Inferior parietal cortex (tissue), 1 donor: ENCODE measurements around the gene CD200R1.
"Not testable (repeated sequence)": the region's sequence is repeated elsewhere in the genome, so short reads cannot be mapped to it uniquely, and the experiment has no call there.

Experiments used
- DNase-seq: peaks from one replicate; pipeline ENCODE4 v3.0.0-alpha.2; 2016; ENCODE audit errors: extremely low spot score

The CD200R1 gene

DNA sequence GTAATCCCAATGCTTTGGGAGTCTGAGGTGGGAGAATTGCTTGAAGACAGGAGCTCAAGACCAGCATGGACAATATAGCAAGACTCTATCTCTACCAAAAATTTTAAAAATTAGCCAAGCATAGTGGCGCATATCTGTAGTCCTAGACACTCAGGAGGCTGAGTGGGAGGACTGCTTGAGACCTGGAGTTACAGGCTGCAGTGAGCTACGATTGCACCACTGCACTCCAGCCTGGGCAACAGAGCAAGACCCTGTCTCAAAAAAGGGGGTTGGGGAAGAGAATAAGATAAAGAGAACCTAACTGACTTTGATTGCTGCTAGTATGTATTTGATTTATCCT, 755 bp downstream of the CD200R1 start:
- DNase-seq: no peak

DNA sequence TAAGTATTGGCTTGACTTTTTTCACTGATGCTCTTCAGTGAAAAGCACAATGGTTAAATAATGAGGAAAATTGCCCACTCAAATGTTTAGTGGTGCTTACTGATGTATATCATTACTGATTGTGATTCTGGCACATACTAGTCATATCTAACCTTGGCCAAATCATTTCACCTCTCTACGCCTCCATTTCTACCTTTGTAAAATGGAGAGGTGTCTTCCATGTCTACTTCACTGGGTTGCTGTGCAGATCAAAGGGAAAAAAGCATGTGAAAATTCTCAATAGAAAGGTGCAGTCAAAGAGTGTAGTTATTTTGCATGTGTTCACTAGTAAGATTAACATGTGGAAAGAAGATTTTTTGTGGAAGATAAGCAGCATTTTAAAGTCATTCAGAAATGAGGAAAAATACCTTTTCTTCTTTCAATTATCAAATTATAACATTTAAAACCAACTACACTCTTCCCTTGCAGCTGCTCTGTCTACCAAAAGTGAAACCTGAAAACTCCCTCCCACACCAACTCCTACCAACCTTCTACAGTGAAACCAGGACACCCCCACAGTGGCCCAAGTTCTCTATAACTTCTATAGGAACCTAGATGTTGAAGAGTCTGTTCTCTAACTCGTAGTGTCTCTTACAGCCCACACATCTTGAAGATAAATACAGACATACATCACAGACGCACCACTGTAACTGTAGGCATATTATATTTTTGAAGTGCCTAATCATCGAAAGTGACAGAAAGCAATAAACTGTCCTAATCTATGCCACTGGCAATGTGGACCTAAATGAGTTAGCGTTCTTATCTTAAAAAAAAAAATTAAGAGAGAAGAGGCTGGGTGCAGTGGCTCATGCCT, 1.4 kb downstream of the CD200R1 start:
- DNase-seq: no peak

- DNase-seq: no peak
These were observed 2.7 kb downstream of the CD200R1 start for GRCh38 chr3:112972158-112972557.

GRCh38 chr3:112967828-112968227, 7.1 kb downstream of the CD200R1 start:
- no peak for DNase-seq

GRCh38 chr3:112967425-112967824, 7.5 kb downstream of the CD200R1 start:
- DNase-seq: no peak

DNA sequence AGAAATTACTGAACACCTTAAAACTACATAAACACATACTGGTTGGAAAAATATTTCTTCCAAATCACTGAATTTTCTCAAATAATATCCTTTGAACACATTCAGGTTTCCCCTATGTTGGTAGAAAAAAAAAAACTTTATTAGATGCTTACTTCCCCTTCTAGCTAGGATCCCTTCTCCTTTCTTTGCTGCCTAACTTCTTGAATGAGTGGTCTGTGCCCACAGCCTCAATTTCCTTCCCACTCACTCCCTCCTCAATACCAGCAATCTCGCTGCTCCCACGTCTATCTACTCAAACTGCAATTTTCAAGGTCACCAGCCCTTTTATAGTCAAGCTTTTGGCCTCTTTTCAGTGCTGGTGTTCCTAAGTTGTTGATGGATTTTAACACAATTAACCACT, 8.3 kb downstream of the CD200R1 start:
- no peak for DNase-seq

DNA sequence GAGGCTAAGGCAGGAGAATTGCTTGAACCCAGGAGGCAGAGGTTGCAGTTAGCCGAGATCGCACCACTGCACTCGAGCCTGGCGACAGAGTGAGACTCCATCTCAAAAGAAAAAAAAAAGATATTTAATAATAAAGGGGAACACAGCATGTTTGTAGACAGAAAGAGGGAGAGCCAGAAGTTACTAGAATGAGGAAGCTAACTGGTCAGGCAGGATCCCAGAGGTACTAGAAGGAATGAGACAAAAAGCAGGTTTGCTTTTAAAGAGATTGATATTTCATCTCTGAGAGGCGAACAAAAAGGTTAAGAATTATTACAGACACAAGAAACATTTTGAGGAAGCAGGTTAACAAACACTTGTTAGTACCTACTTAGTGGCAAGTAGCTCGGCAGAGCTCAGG, 9.2 kb downstream of the CD200R1 start:
- no peak for DNase-seq

DNA sequence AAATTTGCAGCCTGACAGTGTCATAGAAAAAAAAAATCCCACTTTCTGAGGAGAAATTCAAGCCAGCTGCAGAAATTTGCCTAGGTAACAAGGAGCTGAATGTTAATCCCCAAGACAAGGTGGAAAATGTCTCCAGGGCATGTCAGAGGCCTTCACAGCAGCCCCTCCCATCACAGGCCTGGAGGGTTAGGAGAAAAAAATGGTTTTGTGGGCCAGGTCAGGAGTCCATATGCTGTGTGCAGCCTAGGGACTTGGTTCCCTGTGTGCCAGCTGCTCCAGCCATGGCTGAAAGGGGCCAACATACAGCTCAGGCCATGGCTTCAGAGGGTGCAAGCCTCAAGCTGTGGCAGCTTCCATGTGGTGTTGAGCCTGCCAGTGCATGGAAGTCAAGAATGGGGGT, 11.2 kb downstream of the CD200R1 start:
- DNase-seq: no peak

DNA sequence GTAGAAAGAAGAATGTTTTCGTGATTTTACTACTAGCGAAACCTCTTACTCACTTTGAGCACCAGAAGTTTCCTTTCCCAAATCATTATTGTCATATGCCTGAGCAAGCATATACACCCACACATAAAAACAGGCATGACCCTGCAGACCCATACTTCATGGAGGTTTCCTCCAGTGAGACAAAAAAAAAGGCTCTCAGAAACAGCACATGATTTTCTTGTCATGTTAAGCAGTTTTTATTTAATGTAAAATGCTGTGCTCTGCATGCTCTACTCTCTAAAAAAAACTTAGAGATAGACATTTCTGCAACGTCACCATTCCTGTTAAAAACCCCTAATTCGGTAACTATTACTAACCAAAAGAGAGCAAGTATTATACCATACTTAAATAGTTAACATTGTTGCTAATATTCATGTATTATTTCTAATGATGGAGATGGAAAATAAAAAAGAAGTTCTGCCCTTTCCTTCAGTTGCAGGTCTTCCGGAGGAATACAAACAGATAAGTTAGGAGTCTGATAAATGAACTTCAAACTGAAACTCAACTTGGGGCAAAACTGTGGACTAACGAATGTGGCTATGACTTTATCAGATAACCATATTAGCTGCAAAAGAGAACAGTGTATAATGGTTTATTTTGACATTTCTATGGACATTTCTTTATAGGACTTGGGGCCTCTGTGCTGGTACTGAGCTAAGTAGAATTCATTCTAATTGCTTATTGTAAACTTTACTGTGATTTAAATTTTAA, 15.9 kb downstream of the CD200R1 start:
- no peak for DNase-seq

GRCh38 chr3:112956351-112956750, 18.6 kb downstream of the CD200R1 start:
- DNase-seq: no peak

DNA sequence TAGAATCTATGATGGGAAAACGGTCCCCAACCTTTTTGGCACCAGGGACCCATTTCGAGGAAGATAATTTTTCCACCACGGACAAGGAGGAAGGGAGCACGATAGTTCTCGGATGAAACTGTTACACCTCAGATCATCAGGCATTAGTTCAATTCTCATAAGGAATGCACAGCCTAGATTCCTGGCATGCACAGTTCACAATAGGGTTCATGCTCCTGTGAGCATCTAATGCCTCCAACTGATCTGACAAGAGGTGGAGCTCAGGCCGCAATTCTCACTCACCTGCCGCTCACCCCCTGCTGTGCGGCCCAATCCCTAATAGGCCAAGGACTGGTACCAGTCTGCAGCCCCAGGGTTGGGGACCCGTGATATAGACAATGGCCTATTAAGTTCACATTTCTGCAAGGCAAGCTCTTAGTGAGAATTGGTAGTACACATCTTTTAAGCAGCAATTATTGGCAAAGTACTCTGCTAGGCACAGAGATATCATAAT, 26.5 kb downstream of the CD200R1 start:
- no peak for DNase-seq

DNA sequence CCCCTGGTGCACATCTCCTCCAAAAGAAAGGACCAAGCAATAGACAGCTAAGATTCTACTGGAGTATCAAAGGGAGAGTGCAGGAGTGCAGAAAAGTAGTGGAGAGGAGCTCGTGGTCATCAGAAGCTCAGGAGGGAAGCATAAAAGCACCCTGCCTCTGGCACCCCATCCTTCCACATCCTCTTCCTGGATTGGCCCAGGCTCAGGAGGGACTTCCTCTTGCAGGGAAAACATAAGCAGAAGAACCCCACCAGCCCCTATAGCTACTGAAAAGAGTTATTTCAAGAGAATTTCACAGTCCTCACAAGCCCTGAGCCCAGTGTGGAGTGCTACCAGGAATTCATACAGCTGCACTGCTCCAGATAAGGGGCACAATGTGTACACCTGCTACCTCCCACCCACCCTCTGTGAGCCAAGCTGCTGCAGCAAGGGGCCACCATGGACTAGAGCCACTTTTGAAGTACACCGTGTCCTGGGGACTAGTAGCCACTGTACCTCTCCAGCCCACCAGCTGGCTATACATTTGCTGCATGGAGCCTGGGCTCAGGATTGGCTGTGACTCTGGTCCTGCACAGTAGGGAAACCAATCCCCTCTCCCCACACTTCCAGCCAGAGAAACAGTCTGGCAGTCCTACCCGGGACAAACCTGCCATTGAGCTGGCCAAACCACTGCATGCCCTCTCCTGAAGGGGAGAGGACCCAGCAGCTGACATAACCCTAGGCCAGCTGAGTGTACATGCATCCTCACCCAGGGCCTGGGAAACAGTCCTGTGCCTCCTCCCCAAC, 43.0 kb downstream of the CD200R1 start:
- no peak for DNase-seq

DNA sequence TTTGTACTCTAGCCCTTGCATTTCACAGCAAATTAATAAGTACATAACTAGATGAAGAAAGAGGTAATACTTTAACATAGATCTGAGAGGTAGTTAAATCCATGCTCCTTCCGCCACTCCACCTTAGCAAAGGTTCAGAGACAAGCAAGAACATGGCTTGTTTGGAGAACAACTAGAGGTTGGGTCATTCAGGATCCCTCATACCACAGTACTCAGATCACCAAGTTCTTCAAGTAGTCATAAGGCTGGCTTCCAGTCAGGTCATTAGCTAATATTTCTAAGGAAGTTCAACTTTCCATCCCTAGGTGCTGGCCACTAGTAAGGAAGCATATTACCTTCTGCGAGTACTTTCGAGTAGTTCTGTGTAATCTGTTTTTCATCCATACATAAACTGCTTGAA, 44.1 kb downstream of the CD200R1 start:
- no peak for DNase-seq

GRCh38 chr3:112925969-112926368, 48.9 kb downstream of the CD200R1 start:
- DNase-seq: peak; percentile 10

GRCh38 chr3:112925560-112925959, 49.3 kb downstream of the CD200R1 start:
- no peak for DNase-seq

DNA sequence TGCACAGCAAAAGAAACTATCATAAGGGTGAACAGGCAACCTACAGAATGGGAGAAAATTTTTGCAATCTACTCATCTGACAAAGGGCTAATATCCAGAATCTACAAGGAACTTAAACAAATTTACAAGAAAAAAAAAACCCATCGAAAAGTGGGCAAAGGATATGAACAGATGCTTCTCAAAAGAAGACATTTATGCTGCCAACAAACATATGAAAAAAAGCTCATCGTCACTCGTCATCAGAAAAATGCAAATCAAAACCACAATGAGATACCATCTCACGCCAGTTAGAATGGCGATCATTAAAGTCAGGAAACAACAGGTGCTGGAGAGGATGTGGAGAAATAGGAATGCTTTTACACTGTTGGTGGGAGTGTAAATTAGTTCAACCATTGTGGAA, 55.4 kb downstream of the CD200R1 start:
- DNase-seq: not testable (repeated sequence)

- no peak for DNase-seq
These were observed 66.7 kb downstream of the CD200R1 start for GRCh38 chr3:112908252-112908651.

DNA sequence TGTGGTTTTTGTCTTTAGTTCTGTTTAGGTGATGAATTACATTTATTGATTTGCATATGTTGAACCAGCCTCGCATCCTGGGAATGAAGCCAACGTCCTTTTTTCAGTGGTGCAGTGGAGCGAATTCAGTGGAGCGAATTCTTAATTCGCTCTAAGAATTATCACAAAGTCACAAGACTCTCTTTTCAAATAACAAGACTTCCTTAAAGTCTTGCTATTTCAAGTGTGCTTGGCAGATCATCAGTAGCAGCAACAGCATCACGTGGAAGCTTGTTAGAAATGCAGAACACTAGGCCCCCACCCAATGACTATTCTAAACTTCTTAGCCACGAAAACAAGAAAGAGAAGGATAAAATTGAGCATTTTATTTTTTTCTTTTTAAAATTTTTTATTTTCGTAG, 70.1 kb downstream of the CD200R1 start:
- DNase-seq: no peak

DNA sequence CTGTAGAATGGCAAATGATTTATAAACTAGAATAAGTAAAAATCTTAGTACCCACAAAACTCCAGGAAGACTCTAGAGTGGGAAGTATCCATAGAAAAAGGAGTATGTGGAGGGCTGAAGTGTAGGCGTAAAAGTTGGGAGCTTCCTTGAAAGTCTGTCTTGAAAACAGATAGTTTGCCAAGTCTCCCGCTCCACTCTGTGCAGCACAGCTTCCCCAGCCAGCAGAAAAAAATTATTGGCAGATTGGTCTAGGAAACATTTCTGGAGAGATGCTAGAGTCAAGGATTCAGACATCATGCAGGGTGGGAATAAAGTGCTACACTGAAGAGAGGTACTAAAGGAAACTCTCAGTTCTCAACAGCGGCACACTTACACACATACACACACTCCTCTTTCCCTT, 74.8 kb downstream of the CD200R1 start:
- DNase-seq: peak; percentile 47

GRCh38 chr3:112897791-112898190, 77.1 kb downstream of the CD200R1 start:
- DNase-seq: no peak

GRCh38 chr3:112894258-112894657, 80.6 kb downstream of the CD200R1 start:
- no peak for DNase-seq

DNA sequence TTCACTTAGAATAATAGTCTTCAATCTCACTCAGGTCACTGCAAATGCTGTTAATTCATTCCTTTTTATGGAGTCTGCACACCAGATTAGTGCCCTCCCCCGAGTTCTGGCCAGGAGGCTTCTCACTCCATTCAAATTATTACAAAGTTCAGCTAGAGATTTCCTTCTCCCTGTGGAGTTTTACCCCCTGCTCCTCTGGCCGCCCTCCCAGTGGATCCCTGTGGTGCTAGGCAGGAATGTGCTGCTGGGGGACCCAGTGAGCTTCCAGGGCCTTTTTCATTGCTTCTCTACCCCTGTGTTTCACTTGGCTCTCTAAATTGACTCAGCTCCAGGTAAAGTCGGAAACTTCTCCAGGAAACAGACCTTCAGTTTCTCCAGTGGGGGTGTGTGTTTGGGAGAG, 85.5 kb downstream of the CD200R1 start:
- no peak for DNase-seq
